HepG2 (cell line): ENCODE data around the gene GOT1. TPM values are rescaled to one million over a fixed set of nuclear protein-coding genes. Genes with fewer than 3 reads are reported as not detected.

Source experiments
- AGO1 ChIP-seq: fragments of 200-400 bp; formaldehyde crosslinking; IDR thresholded peaks from 2 replicates; pipeline ENCODE4 v1.6.1; 2017; ENCODE audit warnings: mild to moderate bottlenecking, low read depth, low read length, moderate library complexity; ENCODE audit not compliant: poor library complexity, severe bottlenecking
- DR1 ChIP-seq: sonication (generic); formaldehyde crosslinking; IDR thresholded peaks from 2 replicates; pipeline ENCODE4 v1.8.0; 2021; ENCODE audit warnings: mild to moderate bottlenecking, missing genetic modification reagents, inconsistent platforms
- FOXJ3 ChIP-seq: sonication (generic); formaldehyde crosslinking; IDR thresholded peaks from 2 replicates; pipeline ENCODE4 v1.4.0; 2020; ENCODE audit warnings: missing genetic modification reagents, mild to moderate bottlenecking, borderline replicate concordance
- MED8 ChIP-seq: sonication (generic); formaldehyde crosslinking; IDR thresholded peaks from 2 replicates; pipeline ENCODE4 v1.8.1; 2023; ENCODE audit warnings: mild to moderate bottlenecking, missing genetic modification reagents; ENCODE audit not compliant: insufficient replicate concordance
- POLR2AphosphoS5 ChIP-seq: IDR thresholded peaks from 2 replicates; pipeline ENCODE4 v1.6.1; 2012; ENCODE audit warnings: low read depth, low read length
- SMAD3 ChIP-seq: sonication (generic); formaldehyde crosslinking; IDR thresholded peaks from 2 replicates; pipeline ENCODE4 v1.4.0; 2020; ENCODE audit warnings: missing genetic modification reagents
- THAP7 ChIP-seq: sonication (generic); formaldehyde crosslinking; IDR thresholded peaks from 2 replicates; pipeline ENCODE4 v1.8.1; 2023; ENCODE audit warnings: mild to moderate bottlenecking, missing genetic modification reagents
- TRAFD1 ChIP-seq: sonication (generic); formaldehyde crosslinking; IDR thresholded peaks from 2 replicates; pipeline ENCODE4 v1.5.1; 2020; ENCODE audit warnings: missing genetic modification reagents, mild to moderate bottlenecking, borderline replicate concordance
- ZBTB49 ChIP-seq: sonication (generic); formaldehyde crosslinking; IDR thresholded peaks from 2 replicates; pipeline ENCODE4 v1.4.0; 2020; ENCODE audit warnings: missing genetic modification reagents, borderline replicate concordance
- ZNF256 ChIP-seq: sonication (generic); formaldehyde crosslinking; conservative IDR thresholded peaks from 2 replicates; pipeline ENCODE4 v1.4.0; 2020; ENCODE audit warnings: missing genetic modification reagents
- ZNF275 ChIP-seq: sonication (generic); formaldehyde crosslinking; IDR thresholded peaks from 2 replicates; pipeline ENCODE4 v1.8.0; 2022; ENCODE audit warnings: missing genetic modification reagents, mild to moderate bottlenecking, inconsistent platforms, borderline replicate concordance
- ZNF460 ChIP-seq: sonication (generic); formaldehyde crosslinking; IDR thresholded peaks from 2 replicates; pipeline ENCODE4 v1.5.1; 2020; ENCODE audit warnings: missing genetic modification reagents, mild to moderate bottlenecking, borderline replicate concordance
- ZNF558 ChIP-seq: sonication (generic); formaldehyde crosslinking; IDR thresholded peaks from 2 replicates; pipeline ENCODE4 v1.9.0; 2022; ENCODE audit warnings: mild to moderate bottlenecking, missing genetic modification reagents, borderline replicate concordance
- ZNF574 ChIP-seq: sonication (generic); formaldehyde crosslinking; IDR thresholded peaks from 2 replicates; pipeline ENCODE4 v1.4.0; 2020; ENCODE audit warnings: missing genetic modification reagents
- ZNF7 ChIP-seq: IDR thresholded peaks from 2 replicates; pipeline ENCODE4 v1.6.1; 2016; ENCODE audit warnings: missing biosample characterization, missing genetic modification reagents
- polyA plus RNA-seq, 8 experiments: library from polyadenylated mRNA; depleted of rRNA in 3 of 8; stranded (reverse) in 7 of 8; unstranded in 1 of 8; fragments of >200 nt; fragmentation: Illumina TruSeq in 4 of 8; extraction: Trizol in 4 of 8; gene quantifications; 2 replicates each; pipeline versions ENCODE4 v1.2.1 to v1.2.3, GENCODE V29; 2011 to 2016; ENCODE audit warnings: low read depth in 4 of 8, missing spikeins in 1 of 8, mixed read lengths in 1 of 8; ENCODE audit not compliant: insufficient read depth in 1 of 8
- total RNA-seq, 5 experiments: library from RNA; depleted of rRNA; stranded (reverse); fragments of >200 nt; fragmentation: Illumina TruSeq; extraction: Trizol; gene quantifications; 2 replicates each; pipeline ENCODE4 v1.2.3, GENCODE V29; 2016; ENCODE audit warnings: low read depth in 1 of 5
- TF ChIP-seq, protein P1 (sequence below): sonication (generic); formaldehyde crosslinking; IDR thresholded peaks from 2 replicates; pipeline ENCODE4 v1.9.0; 2021; ENCODE audit warnings: missing genetic modification reagents, mild to moderate bottlenecking, borderline replicate concordance

GOT1 gene
- total and polyA plus RNA-seq, 2 of the 13 experiments (the other 11 are each of a cell fraction or from before 2014, with no cell fraction given) = 81.2 to 102 TPM

GRCh38 chr10:99395750-99396445 lies 34.5 kb downstream of the GOT1 start (continued):
- no peak for TF ChIP-seq TRAFD1
- TF ChIP-seq ZNF275 (CRISPR knock-in tag) = peak; percentile 55; the same call in 1 of the 2 replicates
- TF ChIP-seq DR1 (CRISPR knock-in tag) = no peak
- no peak for TF ChIP-seq SMAD3
- TF ChIP-seq MED8 (CRISPR knock-in tag) = peak; percentile 68
- no peak for TF ChIP-seq ZNF7
- TF ChIP-seq ZNF256 = no peak
- peak; percentile 71; the same call in 1 of the 2 replicates for TF ChIP-seq FOXJ3 (CRISPR knock-in tag)
- TF ChIP-seq, protein P1, sequence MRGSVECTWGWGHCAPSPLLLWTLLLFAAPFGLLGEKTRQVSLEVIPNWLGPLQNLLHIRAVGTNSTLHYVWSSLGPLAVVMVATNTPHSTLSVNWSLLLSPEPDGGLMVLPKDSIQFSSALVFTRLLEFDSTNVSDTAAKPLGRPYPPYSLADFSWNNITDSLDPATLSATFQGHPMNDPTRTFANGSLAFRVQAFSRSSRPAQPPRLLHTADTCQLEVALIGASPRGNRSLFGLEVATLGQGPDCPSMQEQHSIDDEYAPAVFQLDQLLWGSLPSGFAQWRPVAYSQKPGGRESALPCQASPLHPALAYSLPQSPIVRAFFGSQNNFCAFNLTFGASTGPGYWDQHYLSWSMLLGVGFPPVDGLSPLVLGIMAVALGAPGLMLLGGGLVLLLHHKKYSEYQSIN (CRISPR knock-in tag) = no peak
- TF ChIP-seq THAP7 = no peak
- TF ChIP-seq AGO1 = no peak
- TF ChIP-seq POLR2AphosphoS5 = peak; percentile 42; the same call in 1 of the 2 replicates
- no peak for TF ChIP-seq ZNF574 (CRISPR knock-in tag)
- TF ChIP-seq ZBTB49 (CRISPR knock-in tag) = no peak
- no peak for TF ChIP-seq ZNF460 (CRISPR knock-in tag)
- TF ChIP-seq ZNF558 (CRISPR knock-in tag) = no peak
